Left lung (tissue), 10 donors: ENCODE results near the gene COL24A1. TPM values are rescaled to one million over a fixed set of nuclear protein-coding genes. Genes with fewer than 3 reads are reported as not detected.
"Not testable (repeated sequence)": the region's sequence is repeated elsewhere in the genome, so short reads cannot be mapped to it uniquely, and the experiment has no call there.

ENCODE experiments used
- ATAC-seq: fragments of 200-7000 bp; cut with Tn5 transposase; one replicate; pipeline ENCODE4 v1.9.1; 2020; ENCODE audit warnings: moderate library complexity
- DNase-seq, 4 donors: peaks; one replicate each; pipeline ENCODE4 v3.0.0-alpha.2; 2013 to 2020
- H3K27ac ChIP-seq, 2 donors: fragments of 200-600 bp; sonication (generic) in 1 of 2; one replicate each; pipeline versions ENCODE4 v1.5.0 to v1.8.0; 2020 to 2021
- H3K27me3 ChIP-seq, 2 donors: fragments of 200-600 bp; sonication (generic) in 1 of 2; one replicate each; pipeline versions ENCODE4 v1.5.0 to v1.8.0; 2020 to 2021
- H3K36me3 ChIP-seq, 2 donors: fragments of 200-600 bp; sonication (generic) in 1 of 2; one replicate each; pipeline versions ENCODE4 v1.5.0 to v1.8.0; 2020 to 2021
- H3K4me1 ChIP-seq, 2 donors: fragments of 200-600 bp; one replicate each; pipeline ENCODE4 v1.8.0; 2021
- H3K4me3 ChIP-seq, 2 donors: fragments of 200-600 bp; sonication (generic) in 1 of 2; one replicate each; pipeline versions ENCODE4 v1.5.0 to v1.8.0; 2020 to 2021; ENCODE audit warnings: mild to moderate bottlenecking in 1 of 2
- H3K9me3 ChIP-seq, 2 donors: fragments of 200-600 bp; sonication (generic) in 1 of 2; one replicate each; pipeline versions ENCODE4 v1.5.0 to v1.8.0; 2020 to 2021
- CTCF ChIP-seq, 2 donors: fragments of 200-600 bp; sonication (generic) in 1 of 2; IDR thresholded peaks; one replicate each; pipeline versions ENCODE4 v1.5.0 to v1.8.0; 2021; ENCODE audit warnings: antibody characterized with exemption in 2 of 2
- intact Hi-C, 2 donors: fragments of 100-400 bp; cut with DNase I; formaldehyde crosslinking; loops; one replicate each; pipeline versions ENCODE4 v1.11.2 to v1.14.2; 2022
- polyA plus RNA-seq, 6 donors: library from polyadenylated mRNA; unstranded; fragments of 120-200 nt; gene quantifications; one replicate each; pipeline ENCODE4 v1.2.1, GENCODE V29; 2013; ENCODE audit not compliant: insufficient read length in 6 of 6
- total RNA-seq, 2 donors: library from RNA; stranded (reverse); fragmentation: NEBNext Ultra II Directional; extraction: Animal tissue kit (Norgen Biotek cat#: 25700); gene quantifications; one replicate each; pipeline ENCODE4 v1.2.1, GENCODE V29; 2021
- donor health status: DM: no; HTN: yes; CAD: no.
- donor health status: DM: no; HTN: no; CAD: no.

COL24A1 gene
- total and polyA plus RNA-seq, 8 donors = 0.84 to 40.8 (median 29.1) TPM

DNA sequence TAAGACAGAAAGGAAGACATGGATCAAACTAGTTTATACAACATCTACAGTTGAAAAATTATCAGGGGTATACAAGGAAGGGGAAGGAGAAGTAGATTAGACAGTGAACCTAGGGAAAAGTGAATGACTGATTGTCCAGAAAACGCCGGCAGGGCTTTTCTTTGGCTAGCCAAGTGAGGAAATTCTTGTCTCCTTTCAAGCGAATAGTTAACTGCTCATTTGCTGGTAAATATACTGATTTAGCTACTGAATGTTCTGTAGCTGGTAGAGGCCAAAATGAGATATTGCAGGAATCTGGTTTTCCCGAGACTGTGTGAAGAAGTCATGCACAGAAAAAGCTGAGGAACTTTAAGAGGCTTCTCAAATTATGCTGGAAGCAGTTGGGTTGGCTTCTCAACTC lies 319.8 kb downstream of the COL24A1 start:
- H3K9me3 ChIP-seq = no peaks in the 10 kb centered on the region
- TF ChIP-seq CTCF (IDR thresholded peaks at IDR 0.05) = no peak
- intact Hi-C loops = no loop called here
- DNase-seq (no peak), ATAC-seq (no peak)
- H3K27ac ChIP-seq = no peak overlapping the region
- H3K4me3 ChIP-seq = no peak overlapping the region
- no peaks in the 10 kb centered on the region for H3K36me3 ChIP-seq
- H3K27me3 ChIP-seq = no peaks in the 10 kb centered on the region
- no peaks in the 10 kb centered on the region for H3K4me1 ChIP-seq

- DNase-seq, H3K9me3 ChIP-seq, H3K36me3 ChIP-seq, intact Hi-C loops, H3K27ac ChIP-seq, H3K4me3 ChIP-seq, H3K4me1 ChIP-seq, ATAC-seq, H3K27me3 ChIP-seq: not testable (repeated sequence)
Observed at GRCh38 chr1:85833165-85833564, 323.4 kb downstream of the COL24A1 start.

GRCh38 chr1:85830837-85831236 lies 325.7 kb downstream of the COL24A1 start:
- no peak for TF ChIP-seq CTCF (IDR thresholded peaks at IDR 0.05)
- no peak for ATAC-seq
- H3K36me3 ChIP-seq = no peaks in the 10 kb centered on the region
- intact Hi-C loops = no loop called here
- H3K4me3 ChIP-seq = no peak overlapping the region
- DNase-seq = no peak
- no peaks in the 10 kb centered on the region for H3K27me3 ChIP-seq
- H3K4me1 ChIP-seq = no peaks in the 10 kb centered on the region
- H3K27ac ChIP-seq = no peak overlapping the region
- H3K9me3 ChIP-seq = peaks cover 0 to 7% of the 10 kb centered on the region in 2 donors

DNA sequence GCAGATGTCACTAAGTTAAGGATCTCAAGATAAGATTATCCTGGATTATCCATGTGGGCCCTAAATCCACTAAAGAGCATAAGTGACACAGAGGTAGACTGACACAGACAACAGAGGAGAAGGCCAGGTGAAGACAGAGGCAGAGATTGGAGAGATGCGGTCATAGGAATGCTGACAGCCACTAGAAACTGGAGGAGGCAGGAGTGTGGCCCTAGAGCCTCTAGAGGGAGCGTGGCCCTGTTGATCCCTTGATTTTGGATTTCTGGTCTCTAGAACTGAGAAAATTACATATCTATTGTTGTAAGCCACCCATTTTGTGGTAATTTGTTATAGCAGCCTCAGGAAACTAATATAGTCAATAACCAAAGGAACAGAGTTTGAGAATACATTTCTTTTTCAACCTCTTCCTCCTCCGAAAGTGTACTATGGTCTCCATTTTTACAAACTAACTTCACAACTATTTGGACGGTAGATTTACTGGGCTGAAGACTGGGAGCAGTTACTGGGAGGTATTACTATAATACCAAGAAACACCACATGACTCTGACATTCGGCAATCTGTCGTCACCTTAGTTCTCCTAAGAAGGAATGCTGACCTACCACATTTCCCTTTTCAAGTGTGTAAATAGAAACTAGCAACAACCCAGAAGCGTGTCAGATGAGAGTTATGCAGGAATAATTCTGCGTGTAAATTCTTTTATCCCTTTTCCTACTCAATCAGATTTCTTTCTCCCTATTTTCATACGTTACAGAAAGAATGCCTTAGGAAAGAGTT lies 332.3 kb downstream of the COL24A1 start:
- H3K36me3 ChIP-seq = no peaks in the 10 kb centered on the region
- DNase-seq (peak in 2 of 4 donors; percentile 22 to 67), ATAC-seq (peak; percentile 84)
- no peak overlapping the region for H3K27ac ChIP-seq
- H3K4me3 ChIP-seq = no peak overlapping the region
- no peaks in the 10 kb centered on the region for H3K4me1 ChIP-seq
- H3K27me3 ChIP-seq = no peaks in the 10 kb centered on the region
- TF ChIP-seq CTCF (IDR thresholded peaks at IDR 0.05) = no peak
- H3K9me3 ChIP-seq = no peaks in the 10 kb centered on the region
- intact Hi-C loops = no loop called here

DNA sequence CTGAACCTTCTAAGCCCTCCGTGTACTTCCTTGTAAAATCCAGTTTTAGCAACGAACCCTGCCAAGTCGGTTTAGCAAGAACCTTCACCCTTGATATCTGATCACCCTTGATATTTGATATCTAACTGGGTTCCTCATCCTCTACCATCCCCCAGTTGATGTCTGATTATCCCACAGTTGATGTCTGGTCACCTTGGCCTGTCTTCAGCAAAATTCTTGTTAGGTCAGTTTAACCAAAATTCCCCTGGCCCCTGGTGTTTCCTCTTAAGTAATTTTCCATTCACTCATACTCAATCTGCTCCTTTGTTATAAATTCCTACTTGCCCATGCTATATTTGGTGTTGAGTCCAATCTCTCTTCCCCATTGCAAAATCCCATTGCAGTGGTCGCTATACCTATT lies 333.9 kb downstream of the COL24A1 start:
- Histone ChIP-seq H3K4me3 (no peak overlapping the region), H3K9me3 (no peaks in the 10 kb centered on the region), H3K27me3 (no peaks in the 10 kb centered on the region), H3K4me1 (no peaks in the 10 kb centered on the region), H3K27ac (no peak overlapping the region), H3K36me3 (no peaks in the 10 kb centered on the region)
- no peak for ATAC-seq
- TF ChIP-seq CTCF (IDR thresholded peaks at IDR 0.05) = no peak
- intact Hi-C loops = no loop called here
- no peak for DNase-seq

DNA sequence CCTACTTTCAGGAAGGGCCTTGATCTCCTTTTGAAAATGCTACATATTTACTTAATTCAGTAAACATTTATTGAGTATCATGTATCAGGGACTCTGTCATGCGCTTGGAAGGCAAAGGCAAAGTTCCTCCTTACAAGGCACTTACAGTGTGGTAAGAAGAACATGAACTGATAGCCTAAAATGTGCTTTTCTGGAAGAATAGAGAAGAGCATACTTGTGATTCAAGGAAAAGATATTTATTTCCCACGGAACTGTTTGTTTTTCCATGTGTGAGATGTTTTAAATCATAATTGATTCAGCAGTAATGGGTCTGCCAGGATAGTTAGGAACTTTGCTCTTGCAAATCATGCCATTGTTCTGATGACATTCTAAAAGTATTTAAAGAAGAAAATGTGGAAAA lies 338.2 kb downstream of the COL24A1 start:
- intact Hi-C loops = no loop called here
- Histone ChIP-seq H3K36me3 (no peaks in the 10 kb centered on the region), H3K27ac (no peak overlapping the region), H3K4me3 (no peak overlapping the region), H3K4me1 (no peaks in the 10 kb centered on the region), H3K9me3 (no peaks in the 10 kb centered on the region), H3K27me3 (no peaks in the 10 kb centered on the region)
- no peak for DNase-seq
- TF ChIP-seq CTCF (IDR thresholded peaks at IDR 0.05) = no peak
- ATAC-seq = no peak
